Activated T-cell treated with anti-CD3 and anti-CD28 coated beads, Interleukin-2, amount 50 U/mL, for 72 hours (primary cell): ENCODE results near the gene LNPK. TPM values are rescaled to one million over a fixed set of nuclear protein-coding genes. Genes with fewer than 3 reads are reported as not detected.

Experiments used
- ATAC-seq, 2 donors: fragments of 150-1000 bp; cut with Tn5 transposase; replicated peaks in 1 of 2; 2 replicates each; pipeline ENCODE4 v1.10.0; 2021; ENCODE audit warnings: moderate library complexity in 2 of 2, mild to moderate bottlenecking in 1 of 2
- DNase-seq, 2 donors: peaks; one replicate each; pipeline ENCODE4 v3.0.0; 2021 to 2022; ENCODE audit warnings: mixed read lengths in 1 of 2
- H3K27ac Mint-ChIP-seq: one replicate; pipeline ENCODE4 v1.8.0; 2022; ENCODE audit warnings: mild to moderate bottlenecking, moderate library complexity, mixed read lengths
- H3K27me3 Mint-ChIP-seq: one replicate; pipeline ENCODE4 v1.8.0; 2022; ENCODE audit warnings: low read depth, mixed read lengths
- H3K36me3 Mint-ChIP-seq, 2 donors: one replicate each; pipeline ENCODE4 v1.8.0; 2022; ENCODE audit warnings: mixed read lengths in 2 of 2, mild to moderate bottlenecking in 1 of 2; ENCODE audit not compliant: insufficient read depth in 2 of 2
- H3K4me1 Mint-ChIP-seq: one replicate; pipeline ENCODE4 v1.8.0; 2022; ENCODE audit warnings: low read depth, mixed read lengths
- H3K4me3 Mint-ChIP-seq, 2 donors: one replicate each; pipeline ENCODE4 v1.8.0; 2022; ENCODE audit warnings: mild to moderate bottlenecking in 2 of 2, mixed read lengths in 2 of 2, moderate library complexity in 2 of 2
- H3K9me3 Mint-ChIP-seq, 2 donors: one replicate each; pipeline ENCODE4 v1.8.0; 2022; ENCODE audit warnings: mixed read lengths in 2 of 2
- total RNA-seq, 2 donors: library from RNA; stranded (reverse); gene quantifications; one replicate each; pipeline ENCODE4 v1.2.3, GENCODE V29; 2022

Gene LNPK
- total RNA-seq, 2 donors from 2014 or later = 26.5 to 29.6 TPM

- Mint-ChIP-seq H3K9me3 (peaks cover 0 to 2% of the 10 kb centered on the region in 2 donors), H3K27me3 (no peaks in the 10 kb centered on the region), H3K36me3 (peaks cover 22 to 50% of the 10 kb centered on the region in 2 donors), H3K4me3 (no peak overlapping the region), H3K27ac (no peak overlapping the region), H3K4me1 (no peaks in the 10 kb centered on the region)
- no peak for ATAC-seq
- no peak for DNase-seq
Measured at GRCh38 chr2:175957845-175958244, 44.2 kb downstream of the LNPK start.

GRCh38 chr2:175955136-175955535 is 46.9 kb downstream of the LNPK start:
- H3K4me1 Mint-ChIP-seq = no peaks in the 10 kb centered on the region
- ATAC-seq (no peak), DNase-seq (no peak)
- peaks cover 18 to 35% of the 10 kb centered on the region in 2 donors for H3K36me3 Mint-ChIP-seq
- no peak overlapping the region for H3K27ac Mint-ChIP-seq
- H3K27me3 Mint-ChIP-seq = no peaks in the 10 kb centered on the region
- H3K4me3 Mint-ChIP-seq = no peak overlapping the region
- H3K9me3 Mint-ChIP-seq = no peaks in the 10 kb centered on the region

- Mint-ChIP-seq H3K4me1 (no peaks in the 10 kb centered on the region), H3K27ac (no peak overlapping the region), H3K9me3 (no peaks in the 10 kb centered on the region), H3K4me3 (no peak overlapping the region), H3K27me3 (no peaks in the 10 kb centered on the region), H3K36me3 (peaks cover 5 to 10% of the 10 kb centered on the region in 2 donors)
- ATAC-seq = no peak
- no peak for DNase-seq
Measured at GRCh38 chr2:175950512-175950911, 51.6 kb downstream of the LNPK start.

GRCh38 chr2:175948191-175948590 is 53.9 kb downstream of the LNPK start:
- no peak for ATAC-seq
- Mint-ChIP-seq H3K27ac (no peak overlapping the region), H3K36me3 (peaks cover 6 to 13% of the 10 kb centered on the region in 2 donors), H3K4me3 (no peak overlapping the region), H3K4me1 (no peaks in the 10 kb centered on the region), H3K27me3 (no peaks in the 10 kb centered on the region), H3K9me3 (no peaks in the 10 kb centered on the region)
- no peak for DNase-seq

DNA sequence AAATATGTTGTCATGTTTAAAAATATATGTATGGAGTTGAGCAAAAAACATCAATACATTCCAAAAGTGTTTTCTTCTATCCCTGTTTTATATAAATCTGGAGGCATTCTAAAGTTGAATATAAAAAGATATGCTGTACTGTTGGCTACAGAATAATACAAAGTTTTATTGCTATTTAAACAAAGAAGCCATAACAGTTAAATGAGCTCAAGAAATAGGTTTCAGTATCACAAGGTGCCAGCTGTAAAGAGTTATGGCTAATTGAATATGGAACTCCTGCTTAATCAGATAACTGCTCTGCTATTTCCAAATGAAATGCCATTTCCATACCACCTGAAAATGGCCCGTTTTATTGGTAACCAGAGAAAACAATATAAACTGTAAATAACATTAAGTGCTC is 55.0 kb downstream of the LNPK start:
- Mint-ChIP-seq H3K27ac (no peak overlapping the region), H3K27me3 (no peaks in the 10 kb centered on the region), H3K4me3 (no peak overlapping the region), H3K4me1 (no peaks in the 10 kb centered on the region), H3K9me3 (no peaks in the 10 kb centered on the region), H3K36me3 (peaks cover 2 to 14% of the 10 kb centered on the region in 2 donors)
- DNase-seq (no peak), ATAC-seq (no peak)

GRCh38 chr2:175941699-175942098 is 60.4 kb downstream of the LNPK start:
- ATAC-seq (no peak), DNase-seq (no peak)
- Mint-ChIP-seq H3K4me1 (no peaks in the 10 kb centered on the region), H3K9me3 (no peaks in the 10 kb centered on the region), H3K4me3 (no peak overlapping the region), H3K27me3 (no peaks in the 10 kb centered on the region), H3K27ac (no peak overlapping the region), H3K36me3 (peaks cover 4 to 27% of the 10 kb centered on the region in 2 donors)

DNA sequence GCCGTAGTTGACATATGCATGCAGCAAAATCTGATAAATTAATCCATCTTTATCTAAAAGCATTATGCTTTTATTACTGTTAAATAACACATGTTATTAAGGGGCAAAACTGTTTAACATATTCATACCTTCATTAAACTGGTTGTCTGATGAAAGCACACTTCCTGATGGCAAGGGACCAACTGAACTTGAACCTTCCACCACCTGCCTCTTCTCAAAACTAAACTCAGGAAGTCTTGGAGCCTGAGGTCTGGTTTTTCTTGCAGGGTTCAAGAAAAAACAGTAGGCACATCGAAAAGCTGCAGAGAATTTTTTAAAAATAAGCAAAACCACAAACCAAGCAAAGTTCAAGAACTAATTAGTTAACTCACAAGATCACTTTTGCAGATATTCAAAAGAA is 64.9 kb downstream of the LNPK start:
- no peaks in the 10 kb centered on the region for H3K9me3 Mint-ChIP-seq
- peaks cover 6 to 22% of the 10 kb centered on the region in 2 donors for H3K36me3 Mint-ChIP-seq
- no peak overlapping the region for H3K27ac Mint-ChIP-seq
- ATAC-seq = no peak
- no peak overlapping the region for H3K4me3 Mint-ChIP-seq
- H3K27me3 Mint-ChIP-seq = no peaks in the 10 kb centered on the region
- DNase-seq = no peak
- no peaks in the 10 kb centered on the region for H3K4me1 Mint-ChIP-seq

DNA sequence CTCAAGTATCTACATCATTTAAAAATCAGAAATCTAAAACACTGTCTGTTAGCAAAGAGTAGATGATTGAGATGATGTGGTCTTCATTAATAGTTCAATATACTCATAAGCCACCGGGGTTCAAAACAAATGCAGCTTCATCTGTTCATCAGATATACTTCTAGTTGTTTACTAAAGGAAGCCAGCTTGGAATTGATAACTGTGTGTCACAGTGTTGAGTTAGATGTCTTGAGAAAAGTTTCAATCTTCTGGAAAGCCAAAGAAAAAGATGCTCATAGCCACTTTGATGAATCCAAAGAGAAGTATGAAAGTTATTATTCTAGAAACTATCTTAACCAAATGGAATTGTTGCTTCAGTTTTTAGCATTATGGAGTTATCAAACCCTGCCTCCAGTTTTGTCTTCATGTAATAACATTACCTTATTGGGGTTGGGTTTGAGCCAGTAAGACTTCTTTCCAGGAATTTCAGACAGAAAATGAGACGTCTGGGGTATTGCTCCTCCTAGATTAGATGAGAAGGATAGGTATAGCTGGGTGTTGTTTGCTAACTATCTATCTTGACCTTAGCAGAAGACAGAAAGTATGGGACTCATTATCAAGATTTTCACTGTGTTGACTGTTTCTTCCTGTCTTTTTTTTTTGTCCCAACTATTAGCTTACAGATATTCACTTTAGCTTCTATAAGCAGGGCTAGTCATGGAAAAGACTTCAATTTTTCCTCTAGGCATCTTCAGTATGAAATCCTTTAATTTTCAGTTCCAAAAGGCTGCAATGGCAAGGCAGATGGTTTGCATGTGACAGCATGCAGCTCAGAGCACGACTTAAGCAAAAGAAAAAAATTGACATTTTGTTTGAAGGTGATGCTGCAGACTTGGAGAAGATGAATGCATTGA is 66.5 kb downstream of the LNPK start:
- peaks cover 5 to 9% of the 10 kb centered on the region in 2 donors for H3K36me3 Mint-ChIP-seq
- H3K27me3 Mint-ChIP-seq = no peaks in the 10 kb centered on the region
- no peaks in the 10 kb centered on the region for H3K4me1 Mint-ChIP-seq
- DNase-seq (no peak), ATAC-seq (no peak)
- no peak overlapping the region for H3K4me3 Mint-ChIP-seq
- no peaks in the 10 kb centered on the region for H3K9me3 Mint-ChIP-seq
- H3K27ac Mint-ChIP-seq = no peak overlapping the region

DNA sequence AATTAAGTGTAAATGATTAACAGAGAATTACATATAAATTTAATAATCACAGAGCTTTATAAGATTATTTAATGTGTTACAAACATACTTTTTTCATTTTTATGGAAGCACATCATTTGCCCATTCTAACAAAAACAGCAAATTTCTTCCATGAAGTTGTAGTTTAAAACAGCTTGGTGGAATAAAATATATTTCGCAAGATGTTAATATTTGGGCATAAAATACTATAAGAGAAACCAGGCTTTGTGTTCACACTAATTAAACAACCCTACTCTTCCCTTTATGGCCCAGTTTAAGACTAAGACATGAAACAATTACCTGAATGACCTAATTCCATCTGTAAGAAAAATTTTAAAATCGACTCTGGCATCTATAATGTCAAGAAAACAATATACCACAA is 69.4 kb downstream of the LNPK start:
- no peak overlapping the region for H3K27ac Mint-ChIP-seq
- ATAC-seq = no peak

GRCh38 chr2:175931805-175932204 is 70.3 kb downstream of the LNPK start:
- Mint-ChIP-seq H3K4me3 (no peak overlapping the region), H3K36me3 (peaks cover 6% of the 10 kb centered on the region in 2 donors)

More for the DNA sequence above, 69.4 kb downstream of the LNPK start:
- Mint-ChIP-seq H3K4me3 (no peak overlapping the region), H3K36me3 (peaks cover 5 to 11% of the 10 kb centered on the region in 2 donors), H3K27me3 (no peaks in the 10 kb centered on the region), H3K9me3 (no peaks in the 10 kb centered on the region), H3K4me1 (no peaks in the 10 kb centered on the region)
- no peak for DNase-seq

DNA sequence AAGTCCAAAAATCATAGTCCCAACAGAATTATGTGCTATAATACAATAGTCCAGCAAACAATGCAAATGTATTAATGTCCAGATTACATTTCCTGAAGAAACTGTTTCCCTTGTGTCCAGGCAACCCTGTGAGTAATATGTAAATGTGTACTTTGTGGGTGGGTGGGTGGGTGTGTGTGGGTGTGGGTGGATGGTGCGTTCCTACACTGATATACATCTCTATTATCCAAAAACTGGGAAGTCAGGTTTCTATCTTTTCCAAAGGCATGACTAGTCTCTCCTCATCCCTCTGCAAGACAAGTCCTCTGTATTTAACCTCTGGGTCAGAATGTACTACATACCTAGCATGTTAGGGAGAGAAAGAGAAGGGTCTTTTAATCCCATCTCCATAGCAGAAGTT is 71.6 kb downstream of the LNPK start:
- Mint-ChIP-seq H3K9me3 (no peaks in the 10 kb centered on the region), H3K4me3 (no peak overlapping the region), H3K27me3 (no peaks in the 10 kb centered on the region), H3K27ac (no peak overlapping the region), H3K4me1 (no peaks in the 10 kb centered on the region), H3K36me3 (peaks cover 1 to 3% of the 10 kb centered on the region in 2 donors)
- no peak for ATAC-seq
- no peak for DNase-seq

More at GRCh38 chr2:175931805-175932204, 70.3 kb downstream of the LNPK start:
- DNase-seq (no peak), ATAC-seq (no peak)
- Mint-ChIP-seq H3K27ac (peak overlapping the region; percentile 38), H3K9me3 (no peaks in the 10 kb centered on the region), H3K27me3 (no peaks in the 10 kb centered on the region), H3K4me1 (no peaks in the 10 kb centered on the region)

- Mint-ChIP-seq H3K27ac (no peak overlapping the region), H3K36me3 (peaks cover 1 to 3% of the 10 kb centered on the region in 2 donors), H3K4me1 (no peaks in the 10 kb centered on the region), H3K27me3 (no peaks in the 10 kb centered on the region), H3K9me3 (no peaks in the 10 kb centered on the region), H3K4me3 (no peak overlapping the region)
- ATAC-seq (no peak), DNase-seq (no peak)
Measured at GRCh38 chr2:175929850-175930249, 72.2 kb downstream of the LNPK start.

GRCh38 chr2:175926272-175926671 is 75.8 kb downstream of the LNPK start:
- no peak overlapping the region for H3K4me3 Mint-ChIP-seq
- no peak overlapping the region for H3K27ac Mint-ChIP-seq
- ATAC-seq (no peak), DNase-seq (no peak)
- H3K36me3 Mint-ChIP-seq = peaks cover 1 to 4% of the 10 kb centered on the region in 2 donors
- H3K27me3 Mint-ChIP-seq = no peaks in the 10 kb centered on the region
- H3K4me1 Mint-ChIP-seq = no peaks in the 10 kb centered on the region
- no peaks in the 10 kb centered on the region for H3K9me3 Mint-ChIP-seq

DNA sequence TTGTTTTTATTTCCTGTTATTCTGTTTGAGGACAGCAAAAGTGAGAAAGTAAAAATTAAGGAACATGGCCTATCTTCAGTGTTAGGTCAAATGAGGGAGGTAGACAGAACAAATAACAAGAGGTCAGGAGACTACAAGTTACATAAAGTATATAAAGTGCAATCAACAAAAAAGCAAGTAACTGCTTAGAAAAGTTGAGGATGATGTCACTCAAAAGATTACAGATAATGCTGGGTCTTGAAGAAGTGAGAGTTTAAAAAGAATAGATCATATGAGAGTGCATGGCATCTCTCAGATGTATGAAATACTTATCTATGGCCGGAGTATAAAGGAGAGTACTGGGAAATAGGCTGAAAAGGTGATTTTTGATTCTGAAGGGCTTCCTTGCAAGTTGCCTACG is 79.9 kb downstream of the LNPK start:
- no peaks in the 10 kb centered on the region for H3K27me3 Mint-ChIP-seq
- H3K27ac Mint-ChIP-seq = no peak overlapping the region
- H3K36me3 Mint-ChIP-seq = peaks cover 0 to 2% of the 10 kb centered on the region in 2 donors
- no peak for ATAC-seq
- no peaks in the 10 kb centered on the region for H3K4me1 Mint-ChIP-seq
- H3K4me3 Mint-ChIP-seq = no peak overlapping the region
- H3K9me3 Mint-ChIP-seq = no peaks in the 10 kb centered on the region
- DNase-seq = no peak
